Measurements from ENCODE around the gene ICA1.

DNA sequence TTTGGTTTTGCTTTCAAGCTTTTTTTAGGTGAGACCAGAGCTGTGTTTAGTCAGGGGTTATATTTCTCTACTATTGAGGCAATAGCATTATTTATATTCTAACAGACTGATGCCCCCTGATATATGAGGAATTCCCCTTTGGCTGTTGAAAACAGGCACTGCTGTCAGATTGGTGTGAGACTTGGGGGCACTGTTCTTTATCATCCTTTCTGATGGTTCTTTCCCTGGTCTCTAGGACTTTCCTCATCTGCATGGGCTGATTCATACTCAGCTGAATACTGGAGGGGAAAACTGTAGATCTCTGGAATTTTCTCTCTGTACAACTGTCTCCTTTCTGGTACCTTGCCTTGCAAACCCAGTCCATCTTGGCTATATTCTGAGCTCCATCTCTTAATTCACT lies 10.0 kb upstream of the ICA1 start:
- TF ChIP-seq CTCF (IDR thresholded peaks at IDR 0.05) = no peak
- TF ChIP-seq POLR2AphosphoS5 (IDR thresholded peaks at IDR 0.05) = no peak
